HCT116 (cell line): Measurements from ENCODE around the gene DGCR6.

Experiments
- CTCF ChIP-seq, 3 experiments: fragments of 200-600 bp in 1 of 3; sonication (generic) in 1 of 3; IDR thresholded peaks in 2 of 3; conservative IDR thresholded peaks in 1 of 3; 2 replicates each; pipeline ENCODE4 v1.5.1; 2012 to 2017; ENCODE audit warnings: low read depth in 2 of 3, low read length in 2 of 3, antibody characterized with exemption in 1 of 3, borderline replicate concordance in 1 of 3, control low read depth in 1 of 3, mild to moderate bottlenecking in 1 of 3, mixed read lengths in 1 of 3, mixed run types in 1 of 3, moderate library complexity in 1 of 3; ENCODE audit not compliant: insufficient read depth in 1 of 3
- EZH2 ChIP-seq: fragments of 200-600 bp; sonication (generic); IDR thresholded peaks from 2 replicates; pipeline ENCODE4 v1.6.1; 2017; ENCODE audit warnings: antibody characterized with exemption, mixed run types
- MAX ChIP-seq: IDR thresholded peaks from 2 replicates; pipeline ENCODE4 v1.6.1; 2012
- POLR2A ChIP-seq: IDR thresholded peaks from 2 replicates; pipeline ENCODE4 v1.7.0; 2011; ENCODE audit warnings: borderline replicate concordance; ENCODE audit not compliant: insufficient read depth, insufficient read length; ENCODE audit errors: extremely low read depth
- POLR2AphosphoS5 ChIP-seq: IDR thresholded peaks from 2 replicates; pipeline ENCODE4 v1.6.1; 2011; ENCODE audit warnings: mild to moderate bottlenecking, low read depth, low read length, moderate library complexity
- REST ChIP-seq: IDR thresholded peaks from 2 replicates; pipeline ENCODE4 v1.6.1; 2012; ENCODE audit warnings: low read depth
- SIN3A ChIP-seq: IDR thresholded peaks from 2 replicates; pipeline ENCODE4 v1.6.1; 2012; ENCODE audit warnings: low read depth
- SP1 ChIP-seq: IDR thresholded peaks from 2 replicates; pipeline ENCODE4 v1.6.1; 2012; ENCODE audit warnings: low read depth
- SRF ChIP-seq: IDR thresholded peaks from 2 replicates; pipeline ENCODE4 v1.6.1; 2012; ENCODE audit warnings: low read depth
- TCF7L2 ChIP-seq: IDR thresholded peaks from 2 replicates; pipeline ENCODE4 v1.7.0; 2011; ENCODE audit warnings: borderline replicate concordance, inconsistent platforms; ENCODE audit not compliant: insufficient read depth, insufficient read length; ENCODE audit errors: extremely low read depth
- YY1 ChIP-seq: IDR thresholded peaks from 2 replicates; pipeline ENCODE4 v1.6.1; 2011; ENCODE audit warnings: low read length, low read depth, moderate library complexity, mild to moderate bottlenecking; ENCODE audit not compliant: insufficient replicate concordance; ENCODE audit errors: extremely low read depth
- ZNF274 ChIP-seq: fragments of 200-500 bp; sonication (Bioruptor generic); IDR thresholded peaks from 2 replicates; pipeline ENCODE4 v1.6.1; 2014; ENCODE audit warnings: mild to moderate bottlenecking, low read depth, low read length, inconsistent platforms
- TF ChIP-seq, protein P1 (sequence below): IDR thresholded peaks from 2 replicates; pipeline ENCODE4 v1.6.1; 2012

DNA sequence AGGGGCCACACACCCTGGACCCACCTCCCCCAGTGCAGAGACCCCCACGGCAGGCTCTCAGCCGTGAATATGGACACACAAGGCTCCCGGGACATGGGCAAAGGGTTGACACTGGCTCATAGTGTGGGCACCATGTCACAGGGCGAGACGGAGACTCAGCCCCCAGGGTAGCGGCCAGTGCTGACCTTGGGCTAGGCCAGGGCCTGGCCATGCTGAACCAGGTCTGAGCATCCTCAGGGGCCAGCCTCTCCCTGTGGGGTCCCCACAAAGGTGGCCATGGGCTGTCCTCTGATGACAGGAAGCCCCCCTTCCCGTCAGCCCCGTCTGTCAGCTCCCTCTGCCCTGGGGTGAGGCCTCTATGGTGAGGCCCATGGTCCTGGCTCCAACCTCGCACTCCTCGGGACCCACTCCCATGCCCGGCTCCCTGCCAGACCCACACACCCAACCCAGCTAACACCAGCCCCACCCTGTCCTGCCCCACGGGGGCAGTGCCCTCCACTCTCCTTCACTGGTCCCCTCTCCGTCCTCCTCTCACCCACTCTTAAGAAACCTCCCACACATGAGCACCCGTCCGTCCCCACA, 49.0 kb downstream of the DGCR6 start:
- TF ChIP-seq POLR2AphosphoS5 = no peak
- no peak for TF ChIP-seq POLR2A
- no peak for TF ChIP-seq CTCF (IDR thresholded peaks at IDR 0.05 in 2 of 3, conservative IDR thresholded peaks at IDR 0.05 in 1 of 3; ENCODE audit: borderline replicate concordance in 1 of 3, insufficient read depth in 1 of 3, low read depth in 2 of 3, low read length in 2 of 3)
- no peak for TF ChIP-seq EZH2
- TF ChIP-seq REST = no peak
- no peak for TF ChIP-seq SP1
- TF ChIP-seq, protein P1, sequence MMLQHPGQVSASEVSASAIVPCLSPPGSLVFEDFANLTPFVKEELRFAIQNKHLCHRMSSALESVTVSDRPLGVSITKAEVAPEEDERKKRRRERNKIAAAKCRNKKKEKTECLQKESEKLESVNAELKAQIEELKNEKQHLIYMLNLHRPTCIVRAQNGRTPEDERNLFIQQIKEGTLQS = no peak
- no peak for TF ChIP-seq YY1
- TF ChIP-seq MAX = no peak
- no peak for TF ChIP-seq SIN3A
- no peak for TF ChIP-seq ZNF274
- TF ChIP-seq TCF7L2 = no peak
- no peak for TF ChIP-seq SRF
